Activated naive CD8-positive, alpha-beta T cell treated with anti-CD3 and anti-CD28 coated beads, Interleukin-2, amount 50 U/mL, for 24 hours (primary cell): Measurements from ENCODE around the gene MMD.
A peak's percentile ranks its signal among the peaks of the same experiment; 100 is the strongest.
"Not testable (repeated sequence)": the region's sequence is repeated elsewhere in the genome, so short reads cannot be mapped to it uniquely, and the experiment has no call there.

Source experiments
- ATAC-seq: fragments of 150-1000 bp; cut with Tn5 transposase; one replicate; pipeline ENCODE4 v1.10.0; 2021
- DNase-seq: peaks from one replicate; pipeline ENCODE4 v3.0.0; 2021
- H3K27ac Mint-ChIP-seq: one replicate; pipeline ENCODE4 v1.8.0; 2021; ENCODE audit warnings: mild to moderate bottlenecking, mixed read lengths
- H3K27me3 Mint-ChIP-seq: one replicate; pipeline ENCODE4 v1.8.0; 2021; ENCODE audit warnings: mixed read lengths
- H3K36me3 Mint-ChIP-seq: one replicate; pipeline ENCODE4 v1.8.0; 2021; ENCODE audit warnings: low read depth, mixed read lengths
- H3K4me1 Mint-ChIP-seq: one replicate; pipeline ENCODE4 v1.8.0; 2021; ENCODE audit warnings: mixed read lengths
- H3K4me3 Mint-ChIP-seq: one replicate; pipeline ENCODE4 v1.8.0; 2021; ENCODE audit warnings: mild to moderate bottlenecking, moderate library complexity, mixed read lengths
- H3K9me3 Mint-ChIP-seq: one replicate; pipeline ENCODE4 v1.8.0; 2021; ENCODE audit warnings: mixed read lengths

Gene MMD

GRCh38 chr17:55421179-55421934 is at the start of gene MMD:
MMD (minus strand) TSS chr17:55421835; CDS start chr17:55421695, 140 bp downstream.
- Mint-ChIP-seq H3K36me3 (peaks cover 17% of the 10 kb centered on the region), H3K27ac (peak within 1 kb of the TSS; percentile 92), H3K9me3 (no peaks in the 10 kb centered on the region), H3K4me3 (peak within 1 kb of the TSS; percentile 91), H3K4me1 (peaks cover 61% of the 10 kb centered on the region), H3K27me3 (peaks cover 29% of the 10 kb centered on the region)
- peak; percentile 38 for ATAC-seq
- no peak for DNase-seq

GRCh38 chr17:55466671-55467070 is 45.0 kb upstream of the MMD start:
- no peaks in the 10 kb centered on the region for H3K27me3 Mint-ChIP-seq
- ATAC-seq = no peak

GRCh38 chr17:55465771-55466170 is 44.1 kb upstream of the MMD start:
- H3K9me3 Mint-ChIP-seq, H3K36me3 Mint-ChIP-seq, H3K4me1 Mint-ChIP-seq, H3K27ac Mint-ChIP-seq, H3K4me3 Mint-ChIP-seq, H3K27me3 Mint-ChIP-seq, DNase-seq, ATAC-seq: not testable (repeated sequence)

More at GRCh38 chr17:55466671-55467070, 45.0 kb upstream of the MMD start:
- Mint-ChIP-seq H3K9me3 (no peaks in the 10 kb centered on the region), H3K4me1 (peaks cover 6% of the 10 kb centered on the region), H3K4me3 (no peak overlapping the region), H3K36me3 (no peaks in the 10 kb centered on the region), H3K27ac (no peak overlapping the region)
- DNase-seq = no peak

GRCh38 chr17:55463600-55463999 is 42.0 kb upstream of the MMD start:
- H3K4me1 Mint-ChIP-seq = peaks cover 17% of the 10 kb centered on the region
- ATAC-seq (no peak), DNase-seq (no peak)
- no peak overlapping the region for H3K27ac Mint-ChIP-seq
- peaks cover 2% of the 10 kb centered on the region for H3K27me3 Mint-ChIP-seq
- H3K9me3 Mint-ChIP-seq = no peaks in the 10 kb centered on the region
- H3K4me3 Mint-ChIP-seq = no peak overlapping the region
- H3K36me3 Mint-ChIP-seq = no peaks in the 10 kb centered on the region

GRCh38 chr17:55462711-55463110 is 41.1 kb upstream of the MMD start:
- Mint-ChIP-seq H3K36me3 (no peaks in the 10 kb centered on the region), H3K4me3 (no peak overlapping the region)
- no peak for DNase-seq

GRCh38 chr17:55462234-55462633 is 40.6 kb upstream of the MMD start:
- Mint-ChIP-seq H3K4me1 (peaks cover 22% of the 10 kb centered on the region), H3K27me3 (peaks cover 2% of the 10 kb centered on the region), H3K36me3 (no peaks in the 10 kb centered on the region), H3K4me3 (no peak overlapping the region), H3K9me3 (no peaks in the 10 kb centered on the region), H3K27ac (no peak overlapping the region)
- ATAC-seq = no peak
- DNase-seq = no peak

More at GRCh38 chr17:55462711-55463110, 41.1 kb upstream of the MMD start:
- Mint-ChIP-seq H3K9me3 (no peaks in the 10 kb centered on the region), H3K27ac (no peak overlapping the region), H3K4me1 (peaks cover 22% of the 10 kb centered on the region), H3K27me3 (peaks cover 2% of the 10 kb centered on the region)
- no peak for ATAC-seq

GRCh38 chr17:55458978-55459377 is 37.3 kb upstream of the MMD start:
- ATAC-seq (peak; percentile 97), DNase-seq (peak; percentile 70)
- Mint-ChIP-seq H3K4me3 (no peak overlapping the region), H3K9me3 (no peaks in the 10 kb centered on the region), H3K27me3 (peaks cover 11% of the 10 kb centered on the region), H3K27ac (no peak overlapping the region), H3K36me3 (no peaks in the 10 kb centered on the region), H3K4me1 (peaks cover 21% of the 10 kb centered on the region)

GRCh38 chr17:55458287-55458900 is 36.8 kb upstream of the MMD start:
- peaks cover 15% of the 10 kb centered on the region for H3K4me1 Mint-ChIP-seq
- ATAC-seq = no peak
- no peaks in the 10 kb centered on the region for H3K9me3 Mint-ChIP-seq
- DNase-seq = no peak
- H3K4me3 Mint-ChIP-seq = no peak overlapping the region
- no peak overlapping the region for H3K27ac Mint-ChIP-seq
- H3K27me3 Mint-ChIP-seq = peaks cover 15% of the 10 kb centered on the region
- no peaks in the 10 kb centered on the region for H3K36me3 Mint-ChIP-seq

- Mint-ChIP-seq H3K4me1 (peaks cover 17% of the 10 kb centered on the region), H3K27ac (peak overlapping the region; percentile 26), H3K36me3 (no peaks in the 10 kb centered on the region), H3K27me3 (peaks cover 15% of the 10 kb centered on the region), H3K9me3 (no peaks in the 10 kb centered on the region), H3K4me3 (no peak overlapping the region)
- ATAC-seq (no peak), DNase-seq (no peak)
Measured at GRCh38 chr17:55456307-55457240, 34.9 kb upstream of the MMD start.

GRCh38 chr17:55454906-55455474 is 33.4 kb upstream of the MMD start:
- ATAC-seq = no peak
- peaks cover 17% of the 10 kb centered on the region for H3K4me1 Mint-ChIP-seq
- no peak overlapping the region for H3K27ac Mint-ChIP-seq
- H3K9me3 Mint-ChIP-seq = no peaks in the 10 kb centered on the region
- no peak for DNase-seq
- no peak overlapping the region for H3K4me3 Mint-ChIP-seq
- peaks cover 15% of the 10 kb centered on the region for H3K27me3 Mint-ChIP-seq
- H3K36me3 Mint-ChIP-seq = no peaks in the 10 kb centered on the region

GRCh38 chr17:55453839-55454557 is 32.4 kb upstream of the MMD start:
- Mint-ChIP-seq H3K27ac (no peak overlapping the region), H3K4me1 (peaks cover 11% of the 10 kb centered on the region), H3K4me3 (no peak overlapping the region), H3K9me3 (no peaks in the 10 kb centered on the region), H3K36me3 (no peaks in the 10 kb centered on the region), H3K27me3 (peaks cover 14% of the 10 kb centered on the region)
- ATAC-seq (no peak), DNase-seq (no peak)

- peaks cover 13% of the 10 kb centered on the region for H3K27me3 Mint-ChIP-seq
- H3K4me3 Mint-ChIP-seq = no peak overlapping the region
- H3K27ac Mint-ChIP-seq = no peak overlapping the region
- H3K9me3 Mint-ChIP-seq = peaks cover 5% of the 10 kb centered on the region
- DNase-seq (no peak), ATAC-seq (no peak)
- H3K36me3 Mint-ChIP-seq = no peaks in the 10 kb centered on the region
- peaks cover 2% of the 10 kb centered on the region for H3K4me1 Mint-ChIP-seq
Measured at GRCh38 chr17:55452139-55452790, 30.6 kb upstream of the MMD start.

GRCh38 chr17:55451758-55452138 is 30.1 kb upstream of the MMD start:
- Mint-ChIP-seq H3K27me3 (peaks cover 12% of the 10 kb centered on the region), H3K4me3 (no peak overlapping the region), H3K9me3 (peaks cover 5% of the 10 kb centered on the region), H3K27ac (no peak overlapping the region), H3K4me1 (peaks cover 2% of the 10 kb centered on the region), H3K36me3 (no peaks in the 10 kb centered on the region)
- ATAC-seq = no peak
- DNase-seq = no peak
